T-helper 2 cell treated with Interferon-gamma antibody and Interleukin-4, amounts not matched to agents 100 ng/mL and 5 ng/mL, for 36 hours (primary cell): ENCODE measurements around the gene TRAPPC6A. TPM values are rescaled to one million over a fixed set of nuclear protein-coding genes. Genes with fewer than 3 reads are reported as not detected.

Experiments used
- intact Hi-C: fragments of 100-400 bp; cut with micrococcal nuclease; formaldehyde crosslinking; loops from one replicate; pipeline ENCODE4 v1.15.1; 2023
- total RNA-seq: library from RNA; stranded (reverse); gene quantifications from 2 replicates; pipeline ENCODE4 v1.2.3, GENCODE V29; 2022

Gene TRAPPC6A
- total RNA-seq, 1 donor from 2014 or later, result 58.4 TPM

GRCh38 chr19:45163751-45164460, 14.1 kb downstream of the TRAPPC6A start:
- intact Hi-C loops, result no loop called here

GRCh38 chr19:45163156-45163555, 14.9 kb downstream of the TRAPPC6A start:
- intact Hi-C loops, result no loop called here

GRCh38 chr19:45162608-45163143, 15.4 kb downstream of the TRAPPC6A start:
- intact Hi-C loops, result no loop called here

GRCh38 chr19:45161738-45162607, 16.1 kb downstream of the TRAPPC6A start:
- intact Hi-C loops, result no loop called here

- intact Hi-C loops, result no loop called here
These were observed 16.9 kb downstream of the TRAPPC6A start, which contains the start of gene NKPD1 for GRCh38 chr19:45160870-45161737. Gene NKPD1 (minus strand): TSS chr19:45160982. CDS start chr19:45160150, 832 bp downstream.

GRCh38 chr19:45159971-45160324, 18.1 kb downstream of the TRAPPC6A start:
- intact Hi-C loops, result no loop called here

GRCh38 chr19:45159210-45159970, 18.6 kb downstream of the TRAPPC6A start:
- intact Hi-C loops, result no loop called here

- intact Hi-C loops, result no loop called here
These were observed 19.4 kb downstream of the TRAPPC6A start for GRCh38 chr19:45158503-45159209.

- intact Hi-C loops, result no loop called here
These were observed 21.3 kb downstream of the TRAPPC6A start for GRCh38 chr19:45156751-45157150.

- intact Hi-C loops, result no loop called here
These were observed 21.9 kb downstream of the TRAPPC6A start for GRCh38 chr19:45156011-45156630.

GRCh38 chr19:45154064-45154827, 23.8 kb downstream of the TRAPPC6A start:
- intact Hi-C loops, result no loop called here

GRCh38 chr19:45153339-45154063, 24.5 kb downstream of the TRAPPC6A start:
- intact Hi-C loops, result no loop called here

- intact Hi-C loops, result no loop called here
These were observed 25.3 kb downstream of the TRAPPC6A start for GRCh38 chr19:45152504-45153338.

GRCh38 chr19:45151821-45152503, 26.1 kb downstream of the TRAPPC6A start:
- intact Hi-C loops, result no loop called here

- intact Hi-C loops, result no loop called here
These were observed 26.7 kb downstream of the TRAPPC6A start for GRCh38 chr19:45151320-45151719.

GRCh38 chr19:45150751-45151281, 27.2 kb downstream of the TRAPPC6A start:
- intact Hi-C loops, result no loop called here
